ENCODE data around the gene PHLDA2.

Gene PHLDA2

DNA sequence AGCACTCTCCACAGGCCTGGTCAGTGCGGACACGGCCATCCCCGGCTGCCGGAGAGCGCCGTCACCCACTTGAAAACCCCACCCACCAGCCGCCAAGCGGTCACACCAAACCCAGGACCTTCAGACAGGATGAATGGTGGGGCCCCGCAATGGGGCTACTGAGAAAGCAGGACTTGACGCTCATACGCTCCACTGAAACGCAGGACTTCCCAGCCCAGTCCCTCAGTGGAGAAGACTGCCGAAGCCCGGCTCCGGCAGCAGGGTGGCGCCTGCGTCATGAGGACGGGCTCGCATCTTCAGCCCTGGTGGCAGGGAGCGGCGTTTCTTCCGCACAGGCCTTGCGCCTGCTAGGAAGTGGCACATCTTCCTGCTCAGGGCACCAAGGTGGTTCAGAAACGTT, 15.3 kb upstream of the PHLDA2 start (continued):
- TF ChIP-seq ZNF837 (tag by site-specific recombination; IDR thresholded peaks at IDR 0.05), result no peak

DNA sequence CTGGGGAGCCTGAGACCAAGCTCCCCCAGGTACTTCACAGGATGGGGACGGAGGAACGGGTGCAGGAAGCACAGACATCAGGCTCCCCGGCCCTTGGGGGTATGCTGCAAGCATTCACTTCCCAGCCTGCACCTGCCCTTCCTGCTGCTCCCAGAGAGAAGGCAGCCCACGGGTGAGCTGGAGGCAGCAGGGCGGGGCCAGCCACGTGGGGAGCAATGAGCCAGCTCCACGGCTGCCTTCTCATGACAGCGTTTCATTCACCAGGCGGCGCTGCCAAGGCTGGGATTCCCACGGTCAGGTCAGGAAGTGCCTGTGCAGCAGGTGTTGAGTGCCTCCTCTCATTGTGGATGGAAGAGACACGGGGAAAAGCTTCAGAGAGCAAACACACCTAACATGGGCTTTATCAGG, 14.5 kb upstream of the PHLDA2 start:
- H3K9me3 ChIP-seq (ENCODE audit: control insufficient read depth, insufficient read depth, low read depth, low read length), result no peaks in the 10 kb centered on the region
- no peaks in the 10 kb centered on the region for H3K4me1 ChIP-seq (ENCODE audit: control insufficient read depth, insufficient read depth, low read length)
- no peak overlapping the region for H3K4me3 ChIP-seq (ENCODE audit: low read depth, low read length)
- CTCF ChIA-PET, result interaction anchor here (0.7 to 1.1 kb wide), 3 partner anchors 10 to 186 kb away, joined by 3 read pairs; no protein-coding TSS in a partner anchor
- H3K27ac ChIP-seq (ENCODE audit: extremely low read depth, low read depth, low read length), result no peak overlapping the region
- TF ChIP-seq ZNF549 (tag by site-specific recombination; IDR thresholded peaks at IDR 0.05), result peak; percentile 61; the same call in 1 of the 2 replicates
- no peak for TF ChIP-seq ZNF239 (tag by site-specific recombination; IDR thresholded peaks at IDR 0.05)
- no peak for TF ChIP-seq ZNF544 (tag by site-specific recombination; IDR thresholded peaks at IDR 0.05)
- TF ChIP-seq, protein P1, sequence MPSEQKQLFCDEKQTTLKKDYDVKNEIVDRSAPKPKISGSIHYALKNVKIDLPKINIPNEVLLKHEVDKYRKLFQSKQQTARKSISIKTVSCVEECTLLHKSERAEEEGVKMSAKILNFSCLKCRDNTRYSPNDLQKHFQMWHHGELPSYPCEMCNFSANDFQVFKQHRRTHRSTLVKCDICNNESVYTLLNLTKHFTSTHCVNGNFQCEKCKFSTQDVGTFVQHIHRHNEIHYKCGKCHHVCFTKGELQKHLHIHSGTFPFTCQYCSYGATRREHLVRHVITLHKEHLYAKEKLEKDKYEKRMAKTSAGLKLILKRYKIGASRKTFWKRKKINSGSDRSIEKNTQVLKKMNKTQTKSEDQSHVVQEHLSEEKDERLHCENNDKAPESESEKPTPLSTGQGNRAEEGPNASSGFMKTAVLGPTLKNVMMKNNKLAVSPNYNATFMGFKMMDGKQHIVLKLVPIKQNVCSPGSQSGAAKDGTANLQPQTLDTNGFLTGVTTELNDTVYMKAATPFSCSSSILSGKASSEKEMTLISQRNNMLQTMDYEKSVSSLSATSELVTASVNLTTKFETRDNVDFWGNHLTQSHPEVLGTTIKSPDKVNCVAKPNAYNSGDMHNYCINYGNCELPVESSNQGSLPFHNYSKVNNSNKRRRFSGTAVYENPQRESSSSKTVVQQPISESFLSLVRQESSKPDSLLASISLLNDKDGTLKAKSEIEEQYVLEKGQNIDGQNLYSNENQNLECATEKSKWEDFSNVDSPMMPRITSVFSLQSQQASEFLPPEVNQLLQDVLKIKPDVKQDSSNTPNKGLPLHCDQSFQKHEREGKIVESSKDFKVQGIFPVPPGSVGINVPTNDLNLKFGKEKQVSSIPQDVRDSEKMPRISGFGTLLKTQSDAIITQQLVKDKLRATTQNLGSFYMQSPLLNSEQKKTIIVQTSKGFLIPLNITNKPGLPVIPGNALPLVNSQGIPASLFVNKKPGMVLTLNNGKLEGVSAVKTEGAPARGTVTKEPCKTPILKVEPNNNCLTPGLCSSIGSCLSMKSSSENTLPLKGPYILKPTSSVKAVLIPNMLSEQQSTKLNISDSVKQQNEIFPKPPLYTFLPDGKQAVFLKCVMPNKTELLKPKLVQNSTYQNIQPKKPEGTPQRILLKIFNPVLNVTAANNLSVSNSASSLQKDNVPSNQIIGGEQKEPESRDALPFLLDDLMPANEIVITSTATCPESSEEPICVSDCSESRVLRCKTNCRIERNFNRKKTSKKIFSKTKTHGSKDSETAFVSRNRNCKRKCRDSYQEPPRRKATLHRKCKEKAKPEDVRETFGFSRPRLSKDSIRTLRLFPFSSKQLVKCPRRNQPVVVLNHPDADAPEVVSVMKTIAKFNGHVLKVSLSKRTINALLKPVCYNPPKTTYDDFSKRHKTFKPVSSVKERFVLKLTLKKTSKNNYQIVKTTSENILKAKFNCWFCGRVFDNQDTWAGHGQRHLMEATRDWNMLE (tag by site-specific recombination; conservative IDR thresholded peaks at IDR 0.05; ENCODE audit: low read depth), result no peak
- TF ChIP-seq ZNF10 (tag by site-specific recombination; IDR thresholded peaks at IDR 0.05), result no peak
- no peak for TF ChIP-seq ZBTB20 (tag by site-specific recombination; IDR thresholded peaks at IDR 0.05)
- TF ChIP-seq ZNF404 (tag by site-specific recombination; IDR thresholded peaks at IDR 0.05), result no peak
- TF ChIP-seq ZNF521 (tag by site-specific recombination; IDR thresholded peaks at IDR 0.05), result no peak
- TF ChIP-seq ZNF785 (tag by site-specific recombination; IDR thresholded peaks at IDR 0.05), result no peak
- H3K36me3 ChIP-seq (ENCODE audit: control insufficient read depth in 2 of 2, insufficient read depth in 1 of 2, low read length in 2 of 2), result peaks cover 0 to 58% of the 10 kb centered on the region in 2 experiments; a peak in 1 of 3 replicates
- POLR2A ChIA-PET, result interaction anchor here (1.0 to 1.4 kb wide), 4 partner anchors 10 to 48 kb away, joined by 3 to 4 read pairs (median 3); partner anchors contain the start of genes NAP1L4 and PHLDA2

DNA sequence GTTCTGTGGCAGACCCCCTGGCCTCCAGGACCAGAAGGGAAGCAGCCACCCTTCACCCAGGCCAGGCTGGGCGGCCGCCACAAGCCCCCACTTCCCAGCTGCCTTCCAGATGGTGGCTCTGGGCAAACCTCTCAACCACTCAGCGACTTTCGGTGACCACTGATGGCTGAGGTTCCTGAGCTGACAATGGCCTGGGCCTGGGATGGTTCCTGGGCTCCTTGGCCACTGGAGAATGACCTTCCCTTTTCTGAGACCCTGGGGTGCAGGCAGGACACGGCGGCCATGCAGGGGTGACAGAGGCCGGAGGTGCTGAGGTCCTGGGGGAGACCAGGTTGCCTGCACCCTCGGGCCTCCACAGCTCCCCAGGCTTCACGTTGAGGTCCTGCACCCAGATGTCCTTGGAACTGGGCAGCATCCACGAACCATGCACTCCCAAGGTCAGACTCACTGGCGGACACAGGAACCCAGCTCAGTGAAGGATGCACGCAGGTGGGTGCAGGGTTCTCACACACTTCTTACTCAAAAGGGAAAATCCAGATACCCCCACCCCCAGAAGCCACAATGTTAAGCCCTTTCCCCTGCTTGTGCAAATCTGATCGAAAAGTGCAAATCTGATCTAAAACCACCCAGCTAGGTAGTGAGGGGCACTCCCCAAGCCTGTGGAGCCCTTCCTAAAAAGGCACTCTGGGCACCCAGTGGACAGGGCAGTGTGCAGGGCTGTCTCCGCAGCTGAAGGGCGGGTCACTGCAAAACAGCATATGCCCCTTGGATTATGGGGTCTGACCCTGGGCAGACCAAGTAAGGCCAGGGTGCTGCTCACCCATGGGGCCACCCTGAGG, 13.9 kb upstream of the PHLDA2 start:
- POLR2A ChIA-PET, result interaction anchor here (1.0 to 1.4 kb wide), 5 partner anchors 10 to 49 kb away, joined by 3 to 4 read pairs (median 3); partner anchors contain the start of genes NAP1L4 and PHLDA2
- Histone ChIP-seq H3K9me3 (ENCODE audit: control insufficient read depth, insufficient read depth, low read depth, low read length) (no peaks in the 10 kb centered on the region), H3K36me3 (ENCODE audit: control insufficient read depth in 2 of 2, insufficient read depth in 1 of 2, low read length in 2 of 2) (peaks cover 0 to 52% of the 10 kb centered on the region in 2 experiments; a peak in 1 of 3 replicates), H3K4me1 (ENCODE audit: control insufficient read depth, insufficient read depth, low read length) (no peaks in the 10 kb centered on the region), H3K27ac (ENCODE audit: extremely low read depth, low read depth, low read length) (no peak overlapping the region), H3K4me3 (ENCODE audit: low read depth, low read length) (no peak overlapping the region)
- CTCF ChIA-PET, result interaction anchor here (0.7 to 2.9 kb wide), 3 partner anchors 10 to 187 kb away, joined by 3 to 9 read pairs (median 3); partner anchors contain the start of gene PHLDA2
- TF ChIP-seq ZBTB21 (tag by site-specific recombination; IDR thresholded peaks at IDR 0.05), result no peak
- TF ChIP-seq, protein P2, sequence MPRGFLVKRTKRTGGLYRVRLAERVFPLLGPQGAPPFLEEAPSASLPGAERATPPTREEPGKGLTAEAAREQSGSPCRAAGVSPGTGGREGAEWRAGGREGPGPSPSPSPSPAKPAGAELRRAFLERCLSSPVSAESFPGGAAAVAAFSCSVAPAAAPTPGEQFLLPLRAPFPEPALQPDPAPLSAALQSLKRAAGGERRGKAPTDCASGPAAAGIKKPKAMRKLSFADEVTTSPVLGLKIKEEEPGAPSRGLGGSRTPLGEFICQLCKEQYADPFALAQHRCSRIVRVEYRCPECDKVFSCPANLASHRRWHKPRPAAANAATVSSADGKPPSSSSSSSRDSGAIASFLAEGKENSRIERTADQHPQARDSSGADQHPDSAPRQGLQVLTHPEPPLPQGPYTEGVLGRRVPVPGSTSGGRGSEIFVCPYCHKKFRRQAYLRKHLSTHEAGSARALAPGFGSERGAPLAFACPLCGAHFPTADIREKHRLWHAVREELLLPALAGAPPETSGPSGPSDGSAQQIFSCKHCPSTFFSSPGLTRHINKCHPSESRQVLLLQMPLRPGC (tag by site-specific recombination; IDR thresholded peaks at IDR 0.05), result no peak
- TF ChIP-seq, protein P3, sequence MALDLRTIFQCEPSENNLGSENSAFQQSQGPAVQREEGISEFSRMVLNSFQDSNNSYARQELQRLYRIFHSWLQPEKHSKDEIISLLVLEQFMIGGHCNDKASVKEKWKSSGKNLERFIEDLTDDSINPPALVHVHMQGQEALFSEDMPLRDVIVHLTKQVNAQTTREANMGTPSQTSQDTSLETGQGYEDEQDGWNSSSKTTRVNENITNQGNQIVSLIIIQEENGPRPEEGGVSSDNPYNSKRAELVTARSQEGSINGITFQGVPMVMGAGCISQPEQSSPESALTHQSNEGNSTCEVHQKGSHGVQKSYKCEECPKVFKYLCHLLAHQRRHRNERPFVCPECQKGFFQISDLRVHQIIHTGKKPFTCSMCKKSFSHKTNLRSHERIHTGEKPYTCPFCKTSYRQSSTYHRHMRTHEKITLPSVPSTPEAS (tag by site-specific recombination; IDR thresholded peaks at IDR 0.05), result no peak
- TF ChIP-seq ZNF777 (tag by site-specific recombination; IDR thresholded peaks at IDR 0.05; ENCODE audit: borderline replicate concordance), result no peak
- no peak for TF ChIP-seq ZNF510 (tag by site-specific recombination; IDR thresholded peaks at IDR 0.05; ENCODE audit: insufficient replicate concordance)
- no peak for TF ChIP-seq KLF9 (tag by site-specific recombination; IDR thresholded peaks at IDR 0.05; ENCODE audit: low read depth)
- TF ChIP-seq ZNF16 (tag by site-specific recombination; IDR thresholded peaks at IDR 0.05; ENCODE audit: low read depth), result no peak
- TF ChIP-seq, protein P4, sequence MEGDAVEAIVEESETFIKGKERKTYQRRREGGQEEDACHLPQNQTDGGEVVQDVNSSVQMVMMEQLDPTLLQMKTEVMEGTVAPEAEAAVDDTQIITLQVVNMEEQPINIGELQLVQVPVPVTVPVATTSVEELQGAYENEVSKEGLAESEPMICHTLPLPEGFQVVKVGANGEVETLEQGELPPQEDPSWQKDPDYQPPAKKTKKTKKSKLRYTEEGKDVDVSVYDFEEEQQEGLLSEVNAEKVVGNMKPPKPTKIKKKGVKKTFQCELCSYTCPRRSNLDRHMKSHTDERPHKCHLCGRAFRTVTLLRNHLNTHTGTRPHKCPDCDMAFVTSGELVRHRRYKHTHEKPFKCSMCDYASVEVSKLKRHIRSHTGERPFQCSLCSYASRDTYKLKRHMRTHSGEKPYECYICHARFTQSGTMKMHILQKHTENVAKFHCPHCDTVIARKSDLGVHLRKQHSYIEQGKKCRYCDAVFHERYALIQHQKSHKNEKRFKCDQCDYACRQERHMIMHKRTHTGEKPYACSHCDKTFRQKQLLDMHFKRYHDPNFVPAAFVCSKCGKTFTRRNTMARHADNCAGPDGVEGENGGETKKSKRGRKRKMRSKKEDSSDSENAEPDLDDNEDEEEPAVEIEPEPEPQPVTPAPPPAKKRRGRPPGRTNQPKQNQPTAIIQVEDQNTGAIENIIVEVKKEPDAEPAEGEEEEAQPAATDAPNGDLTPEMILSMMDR (tag by site-specific recombination; IDR thresholded peaks at IDR 0.05), result no peak
- TF ChIP-seq ZNF175 (tag by site-specific recombination; IDR thresholded peaks at IDR 0.05), result no peak
